Measurements from ENCODE around the gene RIPPLY2. TPM values are rescaled to one million over a fixed set of nuclear protein-coding genes. Genes with fewer than 3 reads are reported as not detected.

Gene RIPPLY2
- total and polyA plus RNA-seq, 12 donors, result 0.53 to 2.7 (median 0.83) TPM; not detected in 5

DNA sequence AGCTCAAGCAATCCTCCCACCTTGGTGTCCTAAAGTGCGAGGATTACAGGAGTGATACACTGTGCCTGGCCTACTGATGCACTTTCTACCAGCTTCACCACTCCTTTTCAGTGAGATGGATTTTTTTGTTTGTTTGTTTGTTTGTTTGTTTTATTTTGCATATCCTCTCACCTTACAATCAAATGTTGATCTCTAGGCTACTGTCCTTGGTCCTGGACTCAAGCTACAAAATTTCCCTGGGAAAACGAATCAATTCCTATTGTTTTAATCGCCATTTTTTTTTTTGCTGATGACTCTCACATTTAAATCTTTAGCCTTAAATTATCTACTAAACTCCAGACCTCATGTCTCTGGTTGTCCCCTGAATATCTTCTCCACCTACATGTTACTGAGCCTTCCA, 3.5 kb upstream of the RIPPLY2 start:
- intact Hi-C loops (cut with DNase I), result no loop called here
- TF ChIP-seq POLR2A (IDR thresholded peaks at IDR 0.05), result no peak
- TF ChIP-seq, protein P1, sequence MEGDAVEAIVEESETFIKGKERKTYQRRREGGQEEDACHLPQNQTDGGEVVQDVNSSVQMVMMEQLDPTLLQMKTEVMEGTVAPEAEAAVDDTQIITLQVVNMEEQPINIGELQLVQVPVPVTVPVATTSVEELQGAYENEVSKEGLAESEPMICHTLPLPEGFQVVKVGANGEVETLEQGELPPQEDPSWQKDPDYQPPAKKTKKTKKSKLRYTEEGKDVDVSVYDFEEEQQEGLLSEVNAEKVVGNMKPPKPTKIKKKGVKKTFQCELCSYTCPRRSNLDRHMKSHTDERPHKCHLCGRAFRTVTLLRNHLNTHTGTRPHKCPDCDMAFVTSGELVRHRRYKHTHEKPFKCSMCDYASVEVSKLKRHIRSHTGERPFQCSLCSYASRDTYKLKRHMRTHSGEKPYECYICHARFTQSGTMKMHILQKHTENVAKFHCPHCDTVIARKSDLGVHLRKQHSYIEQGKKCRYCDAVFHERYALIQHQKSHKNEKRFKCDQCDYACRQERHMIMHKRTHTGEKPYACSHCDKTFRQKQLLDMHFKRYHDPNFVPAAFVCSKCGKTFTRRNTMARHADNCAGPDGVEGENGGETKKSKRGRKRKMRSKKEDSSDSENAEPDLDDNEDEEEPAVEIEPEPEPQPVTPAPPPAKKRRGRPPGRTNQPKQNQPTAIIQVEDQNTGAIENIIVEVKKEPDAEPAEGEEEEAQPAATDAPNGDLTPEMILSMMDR (IDR thresholded peaks at IDR 0.05), result no peak
- WGBS, 4 donors, result 72 to 78% (median 73%) methylated on average over 3 of the region's 3 CpGs
- peaks cover 24% of the 10 kb centered on the region for H3K27me3 ChIP-seq
- no peaks in the 10 kb centered on the region for H3K9me3 ChIP-seq (replicated peaks in 1 of 3)
- peaks cover 0 to 5% of the 10 kb centered on the region in 2 donors for H3K4me1 ChIP-seq (replicated peaks in 1 of 2)
- no peak for DNase-seq
- H3K27ac ChIP-seq, result no peak overlapping the region
- H3K4me3 ChIP-seq, result no peak overlapping the region
- H3K36me3 ChIP-seq (replicated peaks in 1 of 2), result no peaks in the 10 kb centered on the region

DNA sequence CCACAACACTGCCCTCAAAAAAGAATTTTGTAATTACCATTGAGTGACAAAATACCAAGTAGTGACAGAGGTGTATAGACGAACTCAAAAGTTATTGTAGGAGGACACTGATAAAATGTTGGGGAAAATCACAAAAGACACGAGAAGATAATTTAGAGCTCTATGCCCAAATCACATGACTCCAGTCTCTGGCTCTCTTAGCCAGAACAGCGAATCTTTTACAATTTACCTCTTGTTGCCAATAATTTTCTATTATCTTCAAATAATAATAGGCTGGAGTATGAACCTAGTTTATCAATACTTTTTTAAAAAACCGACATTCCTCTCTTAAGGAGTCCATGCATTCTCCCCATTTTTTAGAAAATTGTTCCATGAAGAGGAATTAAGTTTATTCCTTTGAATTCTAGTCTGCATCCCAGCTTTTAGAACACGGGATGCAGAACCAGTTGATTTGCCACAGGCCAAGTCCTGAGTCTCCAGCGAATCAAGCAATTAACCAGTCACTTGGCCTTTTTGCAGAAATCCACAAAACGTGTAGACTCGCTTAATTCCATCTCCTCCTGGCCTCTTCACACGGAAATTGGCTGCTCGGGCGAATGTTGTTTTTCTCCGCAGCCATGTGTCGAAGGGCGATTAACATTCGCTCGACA, 507 bp upstream of the RIPPLY2 start:
- H3K27ac ChIP-seq, result peak overlapping the region in 1 of 5 donors; percentile 47
- intact Hi-C loops (cut with DNase I), result no loop called here

DNA sequence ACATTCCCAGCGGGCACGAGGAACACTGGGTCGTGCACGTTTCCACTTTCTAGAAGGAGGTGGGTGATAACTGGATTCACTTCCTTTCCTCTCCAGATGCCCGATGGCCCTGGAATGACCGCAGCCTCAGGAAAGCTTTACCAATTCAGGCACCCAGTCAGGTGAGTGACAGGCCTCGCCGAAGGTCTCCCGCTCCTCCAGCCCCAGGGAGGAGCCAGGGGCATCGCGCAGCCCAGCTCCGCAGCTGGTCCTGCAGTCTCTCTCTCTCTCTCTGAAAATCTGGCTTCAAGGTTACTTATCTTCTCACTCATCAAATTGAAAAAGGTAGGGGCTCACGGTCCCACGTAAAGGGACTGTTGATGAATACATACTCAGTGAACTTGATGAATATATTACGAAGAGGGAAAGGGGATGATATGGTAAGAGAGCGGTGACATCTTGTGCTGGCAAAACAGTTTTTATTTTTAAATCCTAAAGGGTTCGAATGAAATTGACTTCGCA, 891 bp downstream of the RIPPLY2 start:
- Histone ChIP-seq H3K27ac (peak overlapping the region in 1 of 5 donors; percentile 47), H3K9me3 (replicated peaks in 1 of 3) (no peaks in the 10 kb centered on the region), H3K4me1 (replicated peaks in 1 of 2) (peaks cover 4 to 5% of the 10 kb centered on the region in 2 donors), H3K4me3 (peak overlapping the region in 1 of 4 donors; percentile 56), H3K27me3 (peaks cover 32% of the 10 kb centered on the region), H3K36me3 (replicated peaks in 1 of 2) (no peaks in the 10 kb centered on the region)
- TF ChIP-seq, protein P1 (IDR thresholded peaks at IDR 0.05), result no peak
- no peak for TF ChIP-seq POLR2A (IDR thresholded peaks at IDR 0.05)
- 9 to 13% (median 11%) methylated on average over 13 to 18 of the region's 18 CpGs for WGBS, 4 donors
- intact Hi-C loops (cut with DNase I), result no loop called here
- peak in 1 of 7 donors; percentile 56 for DNase-seq

More for the DNA sequence above, 507 bp upstream of the RIPPLY2 start:
- Histone ChIP-seq H3K27me3 (peaks cover 32% of the 10 kb centered on the region), H3K9me3 (replicated peaks in 1 of 3) (no peaks in the 10 kb centered on the region), H3K36me3 (replicated peaks in 1 of 2) (no peaks in the 10 kb centered on the region), H3K4me1 (replicated peaks in 1 of 2) (peaks cover 0 to 5% of the 10 kb centered on the region in 2 donors), H3K4me3 (peak overlapping the region in 1 of 4 donors; percentile 56)
- WGBS, 4 donors, result 10 to 16% (median 12%) methylated on average over 12 to 16 of the region's 16 CpGs
- DNase-seq, result no peak
- TF ChIP-seq, protein P1 (IDR thresholded peaks at IDR 0.05), result no peak
- no peak for TF ChIP-seq POLR2A (IDR thresholded peaks at IDR 0.05)

DNA sequence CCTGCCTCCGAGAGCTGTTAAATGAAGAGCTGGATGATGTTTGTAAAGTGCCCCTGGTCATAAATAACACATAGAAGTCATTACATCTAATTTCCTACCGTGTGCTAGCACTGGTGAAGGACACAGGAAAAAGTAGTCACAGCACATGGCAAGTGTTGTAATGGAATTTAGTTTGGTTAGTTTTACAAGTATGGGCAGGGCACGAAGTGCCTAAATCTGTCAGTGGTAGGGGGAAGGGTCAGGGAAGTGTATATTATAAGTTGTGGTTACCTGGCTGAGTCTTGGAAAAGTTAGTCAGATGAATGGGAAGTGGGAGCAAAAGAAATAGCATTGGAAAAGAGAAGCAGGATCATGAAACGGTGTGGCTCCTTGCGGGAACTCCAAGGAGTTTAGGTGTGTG, 1.6 kb downstream of the RIPPLY2 start:
- no peak overlapping the region for H3K27ac ChIP-seq
- no peak overlapping the region for H3K4me3 ChIP-seq
- peaks cover 5 to 6% of the 10 kb centered on the region in 2 donors for H3K4me1 ChIP-seq (replicated peaks in 1 of 2)
- H3K27me3 ChIP-seq, result peaks cover 32% of the 10 kb centered on the region
- no peaks in the 10 kb centered on the region for H3K36me3 ChIP-seq (replicated peaks in 1 of 2)
- intact Hi-C loops (cut with DNase I), result no loop called here
- no peak for DNase-seq
- no peaks in the 10 kb centered on the region for H3K9me3 ChIP-seq (replicated peaks in 1 of 3)
- TF ChIP-seq, protein P1 (IDR thresholded peaks at IDR 0.05), result no peak
- TF ChIP-seq POLR2A (IDR thresholded peaks at IDR 0.05), result no peak
- WGBS, 4 donors, result 49 to 61% (median 52%) methylated on average over 5 of the region's 5 CpGs

All from adrenal gland (tissue), 12 donors.